ENCODE measurements around the gene DCAF11. TPM values are rescaled to one million over a fixed set of nuclear protein-coding genes. Genes with fewer than 3 reads are reported as not detected.

The DCAF11 gene
- total and polyA plus RNA-seq, 2 of the 8 experiments (the other 6 are each of a cell fraction or from before 2014, with no cell fraction given) = 60.4 to 63.6 TPM

DNA sequence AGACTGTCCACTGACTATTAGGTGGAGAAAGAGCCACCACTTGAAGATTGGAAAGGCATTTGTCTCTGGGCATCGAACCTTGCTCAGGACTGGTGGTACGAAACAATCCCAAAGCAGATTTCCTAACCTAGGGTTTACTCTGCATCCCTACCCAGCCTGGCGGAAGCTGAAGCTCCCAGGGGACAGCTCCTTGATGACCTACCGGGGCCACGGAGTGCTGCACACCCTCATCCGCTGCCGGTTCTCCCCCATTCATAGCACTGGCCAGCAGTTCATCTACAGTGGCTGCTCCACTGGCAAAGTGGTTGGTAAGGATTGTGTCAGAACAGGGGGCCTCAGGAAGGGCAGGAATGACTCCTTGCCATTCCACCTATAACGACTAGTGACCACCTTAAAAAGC is 6.6 kb downstream of the DCAF11 start:
- Histone ChIP-seq H2BK120ac (replicated peaks; ENCODE audit: low read depth, low read length) (no peak overlapping the region), H2BK20ac (ENCODE audit: low read length) (no peak overlapping the region), H3K14ac (ENCODE audit: insufficient read length) (no peak overlapping the region), H4K91ac (replicated peaks; ENCODE audit: insufficient read length, low read length) (no peak overlapping the region), H3K4me1 (replicated peaks in 1 of 4; ENCODE audit: control insufficient read depth in 3 of 4, insufficient read depth in 4 of 4, low read length in 3 of 4) (peaks cover 0 to 2% (median 0%) of the 10 kb centered on the region in 4 experiments; a peak in 1 of 7 replicates), H3K18ac (ENCODE audit: extremely low read depth, low read length) (no peak overlapping the region), H3K23me2 (ENCODE audit: low read depth, low read length) (no peaks in the 10 kb centered on the region), H3K27me3 (replicated peaks in 1 of 4; ENCODE audit: control insufficient read depth in 3 of 4, extremely low read depth in 1 of 4, insufficient read depth in 3 of 4, low read length in 3 of 4) (no peaks in the 10 kb centered on the region), H4K20me1 (replicated peaks in 1 of 2; ENCODE audit: control insufficient read depth in 1 of 2, insufficient read depth in 2 of 2, low read length in 2 of 2) (peaks cover 0 to 3% of the 10 kb centered on the region in 2 experiments), H2BK12ac (ENCODE audit: low read depth, low read length) (no peak overlapping the region), H2AK5ac (ENCODE audit: low read depth, low read length) (no peak overlapping the region), H2BK5ac (ENCODE audit: low read depth, low read length) (no peak overlapping the region), H4K8ac (ENCODE audit: extremely low read depth, insufficient read depth, low read length) (no peak overlapping the region), H3K4ac (replicated peaks; ENCODE audit: insufficient read length, low read depth, low read length) (no peak overlapping the region), H3K9me3 (ENCODE audit: insufficient read depth in 2 of 2, low read depth in 1 of 2, low read length in 1 of 2) (no peaks in the 10 kb centered on the region), H3K79me1 (ENCODE audit: low read depth, low read length) (peaks cover 2% of the 10 kb centered on the region; the same call in 1 of the 2 replicates), H3K9ac (replicated peaks in 1 of 4; ENCODE audit: extremely low read depth in 1 of 4, low read depth in 3 of 4, low read length in 3 of 4) (no peak overlapping the region), H3K27ac (ENCODE audit: low read depth, low read length) (no peak overlapping the region), H4K5ac (ENCODE audit: insufficient read length, low read depth, low read length) (no peak overlapping the region), H3K23ac (ENCODE audit: insufficient read length) (no peak overlapping the region), H2AFZ (ENCODE audit: low read length) (no peak overlapping the region), H3K56ac (replicated peaks; ENCODE audit: insufficient read length, low read depth, low read length) (no peak overlapping the region), H3K79me2 (ENCODE audit: control insufficient read depth in 1 of 2, insufficient read depth in 2 of 2, low read length in 2 of 2) (peaks cover 0 to 3% of the 10 kb centered on the region in 2 experiments; a peak in 2 of 4 replicates), H3K36me3 (ENCODE audit: control insufficient read depth in 2 of 4, insufficient read depth in 4 of 4, low read length in 3 of 4) (peaks cover 14 to 43% (median 34%) of the 10 kb centered on the region in 4 experiments), H3K4me3 (ENCODE audit: extremely low read depth in 1 of 4, insufficient read depth in 2 of 4, low read depth in 3 of 4, low read length in 4 of 4) (no peak overlapping the region), H3K4me2 (ENCODE audit: insufficient read depth in 1 of 2, low read depth in 2 of 2, low read length in 2 of 2) (no peak overlapping the region), H2BK15ac (ENCODE audit: low read length) (no peak overlapping the region)
- CTCF ChIA-PET (ENCODE audit: partially characterized antibody) = interaction anchor here (1.1 to 1.2 kb wide), 2 partner anchors 39 to 1222 kb away, joined by 3 to 4 read pairs; no protein-coding TSS in a partner anchor
- WGBS, 2 experiments (ENCODE audit: extremely low coverage in 1 of 2, insufficient coverage in 1 of 2, insufficient read length in 1 of 2, insufficient replicate concordance in 2 of 2, low coverage in 1 of 2, low lambda C conversion rate in 2 of 2, missing lambda C conversion rate in 1 of 2) = 94% methylated on average over 8 of the region's 8 CpGs; no CpG with 5 or more reads in 1 of the 2 experiments
- no peak for FAIRE-seq
- no peak for DNase-seq (ENCODE audit: low read depth in 1 of 2, low spot score in 2 of 2)
- POLR2A ChIA-PET (ENCODE audit: partially characterized antibody) = interaction anchor here (0.6 to 2.3 kb wide), 5 partner anchors 13 to 1122 kb away, joined by 3 to 8 read pairs (median 3); partner anchors contain the start of gene PSME1
- TF ChIP-seq KDM5A (IDR thresholded peaks at IDR 0.05; ENCODE audit: low read length) = no peak
- no peak for TF ChIP-seq CHD2 (IDR thresholded peaks at IDR 0.05; ENCODE audit: low read length)
- TF ChIP-seq TEAD4 (IDR thresholded peaks at IDR 0.05; ENCODE audit: low read depth, low read length) = no peak
- no peak for TF ChIP-seq SP4 (IDR thresholded peaks at IDR 0.05; ENCODE audit: low read length)
- no peak for TF ChIP-seq MAFK (IDR thresholded peaks at IDR 0.05; ENCODE audit: low read depth, low read length)
- no peak for TF ChIP-seq SP2 (IDR thresholded peaks at IDR 0.05; ENCODE audit: low read length)

Data from H1 (cell line).